ENCODE results near the gene NDUFA12.

- TF ChIP-seq ESRRG (CRISPR knock-in tag; IDR thresholded peaks at IDR 0.05), result no peak
- TF ChIP-seq ZNF8 (CRISPR knock-in tag; IDR thresholded peaks at IDR 0.05), result no peak
- TF ChIP-seq SNAI2 (CRISPR knock-in tag; IDR thresholded peaks at IDR 0.05), result no peak
- TF ChIP-seq ZFP30 (CRISPR knock-in tag; IDR thresholded peaks at IDR 0.05), result no peak
- no peak for TF ChIP-seq PATZ1 (CRISPR knock-in tag; IDR thresholded peaks at IDR 0.05; ENCODE audit: borderline replicate concordance)
- TF ChIP-seq POU6F1 (CRISPR knock-in tag; IDR thresholded peaks at IDR 0.05; ENCODE audit: borderline replicate concordance, low read depth), result no peak
- TF ChIP-seq ZNF565 (CRISPR knock-in tag; conservative IDR thresholded peaks at IDR 0.05; ENCODE audit: low read depth), result no peak
- no peak for TF ChIP-seq ARNTL (CRISPR knock-in tag; IDR thresholded peaks at IDR 0.05; ENCODE audit: borderline replicate concordance, low read depth)
These were observed 19.0 kb upstream of the NDUFA12 start for GRCh38 chr12:95022477-95022876.

All from SK-N-SH treated with all-trans-retinoic acid at 6 μM for 48 hours (cell line).